ENCODE measurements around the gene C5orf58.

C5orf58 gene

GRCh38 chr5:170211575-170212334 lies 21.0 kb upstream of the C5orf58 start:
- TF ChIP-seq, protein P1, sequence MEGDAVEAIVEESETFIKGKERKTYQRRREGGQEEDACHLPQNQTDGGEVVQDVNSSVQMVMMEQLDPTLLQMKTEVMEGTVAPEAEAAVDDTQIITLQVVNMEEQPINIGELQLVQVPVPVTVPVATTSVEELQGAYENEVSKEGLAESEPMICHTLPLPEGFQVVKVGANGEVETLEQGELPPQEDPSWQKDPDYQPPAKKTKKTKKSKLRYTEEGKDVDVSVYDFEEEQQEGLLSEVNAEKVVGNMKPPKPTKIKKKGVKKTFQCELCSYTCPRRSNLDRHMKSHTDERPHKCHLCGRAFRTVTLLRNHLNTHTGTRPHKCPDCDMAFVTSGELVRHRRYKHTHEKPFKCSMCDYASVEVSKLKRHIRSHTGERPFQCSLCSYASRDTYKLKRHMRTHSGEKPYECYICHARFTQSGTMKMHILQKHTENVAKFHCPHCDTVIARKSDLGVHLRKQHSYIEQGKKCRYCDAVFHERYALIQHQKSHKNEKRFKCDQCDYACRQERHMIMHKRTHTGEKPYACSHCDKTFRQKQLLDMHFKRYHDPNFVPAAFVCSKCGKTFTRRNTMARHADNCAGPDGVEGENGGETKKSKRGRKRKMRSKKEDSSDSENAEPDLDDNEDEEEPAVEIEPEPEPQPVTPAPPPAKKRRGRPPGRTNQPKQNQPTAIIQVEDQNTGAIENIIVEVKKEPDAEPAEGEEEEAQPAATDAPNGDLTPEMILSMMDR (IDR thresholded peaks at IDR 0.05; ENCODE audit: low read depth, low read length), result no peak
- no peak overlapping the region for H3K4me3 ChIP-seq (ENCODE audit: low read depth, low read length)

GRCh38 chr5:170216257-170216864 lies 16.4 kb upstream of the C5orf58 start:
- H3K4me3 ChIP-seq (ENCODE audit: low read depth, low read length), result no peak overlapping the region

DNA sequence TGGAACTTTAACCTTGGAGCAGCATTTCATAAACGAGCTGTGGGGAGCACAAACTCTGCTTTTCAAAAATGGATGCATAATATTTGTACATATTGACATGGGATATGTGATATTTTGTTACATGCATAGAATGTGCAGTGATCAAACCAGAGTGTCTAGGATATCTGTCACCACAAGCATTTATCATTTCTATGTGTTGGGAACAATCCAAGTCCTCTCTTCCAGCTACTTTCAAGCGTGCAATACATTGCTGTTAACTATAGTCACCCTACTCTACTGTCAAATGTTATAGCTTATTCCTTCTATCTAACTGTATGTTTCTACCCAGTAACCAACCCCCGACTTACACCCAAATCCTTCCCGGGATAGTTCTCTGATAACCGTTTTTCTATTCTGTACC lies 15.0 kb upstream of the C5orf58 start:
- H3K4me3 ChIP-seq (ENCODE audit: low read depth, low read length), result no peak overlapping the region
- TF ChIP-seq, protein P1 (IDR thresholded peaks at IDR 0.05; ENCODE audit: low read depth, low read length), result no peak

More at GRCh38 chr5:170216257-170216864, 16.4 kb upstream of the C5orf58 start:
- TF ChIP-seq, protein P1 (IDR thresholded peaks at IDR 0.05; ENCODE audit: low read depth, low read length), result no peak

GRCh38 chr5:170218726-170219125 lies 14.1 kb upstream of the C5orf58 start:
- TF ChIP-seq, protein P1 (IDR thresholded peaks at IDR 0.05; ENCODE audit: low read depth, low read length), result no peak
- no peak overlapping the region for H3K4me3 ChIP-seq (ENCODE audit: low read depth, low read length)

GRCh38 chr5:170219615-170220014 lies 13.2 kb upstream of the C5orf58 start:
- no peak overlapping the region for H3K4me3 ChIP-seq (ENCODE audit: low read depth, low read length)
- TF ChIP-seq, protein P1 (IDR thresholded peaks at IDR 0.05; ENCODE audit: low read depth, low read length), result no peak

DNA sequence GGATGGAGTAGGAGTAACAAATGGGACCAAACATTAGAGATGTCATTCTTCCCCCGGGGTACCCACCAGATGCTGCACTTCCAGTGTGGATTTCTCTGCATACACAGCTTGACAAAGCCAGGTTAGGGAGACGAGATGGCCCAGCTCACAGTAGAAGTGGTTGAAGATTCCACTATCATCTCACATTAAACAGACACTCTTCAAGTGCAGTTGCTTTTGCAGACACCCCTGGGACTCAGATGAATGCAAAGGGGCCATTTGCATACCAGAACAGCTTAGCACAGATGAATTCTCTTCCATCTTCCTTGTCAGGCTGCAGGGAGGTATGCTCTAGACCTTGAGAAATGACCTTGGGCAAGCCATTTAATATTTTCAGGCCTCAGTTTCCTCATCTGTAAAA lies 12.6 kb upstream of the C5orf58 start:
- TF ChIP-seq, protein P1 (IDR thresholded peaks at IDR 0.05; ENCODE audit: low read depth, low read length), result no peak

GRCh38 chr5:170221327-170221741 lies 11.5 kb upstream of the C5orf58 start:
- no peak overlapping the region for H3K4me3 ChIP-seq (ENCODE audit: low read depth, low read length)
- TF ChIP-seq, protein P1 (IDR thresholded peaks at IDR 0.05; ENCODE audit: low read depth, low read length), result no peak

More for the DNA sequence above, 12.6 kb upstream of the C5orf58 start:
- no peak overlapping the region for H3K4me3 ChIP-seq (ENCODE audit: low read depth, low read length)
